ENCODE data around the gene OR52M1.

The OR52M1 gene

DNA sequence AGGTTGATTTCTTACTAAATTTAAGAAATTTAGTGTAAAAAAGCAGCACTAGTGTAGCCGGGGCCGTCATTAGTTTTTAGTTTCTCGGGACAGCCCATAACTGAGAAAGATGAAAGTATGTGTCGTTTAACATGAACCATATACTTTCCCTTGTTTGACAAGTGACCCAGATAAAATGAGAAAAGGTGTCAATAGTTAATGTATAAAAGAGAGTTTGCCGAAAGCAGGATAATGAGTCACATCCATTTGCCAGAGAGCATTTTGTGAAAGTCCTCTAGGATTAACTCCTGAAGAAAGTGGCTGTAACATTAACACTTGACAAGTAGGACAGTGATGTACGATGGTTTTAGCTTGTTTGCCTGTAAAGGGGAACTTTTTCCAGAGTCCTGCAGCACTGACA, 49.0 kb upstream of the OR52M1 start:
- no peak for ATAC-seq
- TF ChIP-seq ARNTL (CRISPR knock-in tag; IDR thresholded peaks at IDR 0.05; ENCODE audit: borderline replicate concordance, low read depth) (no peak), GLIS3 (CRISPR knock-in tag; IDR thresholded peaks at IDR 0.05) (no peak), TCF4 (CRISPR knock-in tag; IDR thresholded peaks at IDR 0.05; ENCODE audit: borderline replicate concordance) (no peak)

DNA sequence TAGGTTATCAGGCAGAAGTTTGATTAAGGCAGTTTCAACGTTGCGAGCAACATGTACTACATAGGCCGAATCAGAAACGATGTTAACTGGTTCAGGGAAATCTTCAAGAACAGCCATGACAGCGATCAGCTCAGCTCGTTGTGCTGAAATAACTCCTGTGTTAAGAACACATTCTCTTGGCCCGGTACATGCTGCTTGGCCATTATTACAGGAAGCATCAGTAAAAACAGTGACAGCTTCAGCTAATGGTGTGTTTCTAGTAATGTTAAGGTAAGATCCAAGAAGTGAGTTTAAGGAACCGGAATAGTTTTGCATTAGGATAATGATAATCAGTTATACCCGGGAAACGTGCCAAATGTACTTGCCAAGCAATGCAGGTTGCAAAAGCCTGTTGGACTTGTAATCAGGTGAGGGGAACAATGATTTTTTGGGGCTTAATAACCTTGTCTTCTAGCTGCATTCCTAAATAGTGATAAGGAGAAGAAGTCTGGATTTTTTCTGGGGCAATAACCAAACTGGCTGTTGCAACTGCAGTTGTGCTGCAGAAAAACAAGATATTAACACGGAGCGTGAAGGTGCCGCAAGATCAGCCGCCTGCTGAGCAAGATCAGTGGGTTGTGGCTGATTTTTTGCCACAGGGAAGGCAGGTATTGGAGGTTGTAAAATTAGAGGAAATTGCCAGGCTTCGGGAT, 48.3 kb upstream of the OR52M1 start:
- no peak for ATAC-seq
- TF ChIP-seq ZNF8 (CRISPR knock-in tag; IDR thresholded peaks at IDR 0.05) (no peak), GLIS3 (CRISPR knock-in tag; IDR thresholded peaks at IDR 0.05) (no peak), BACH2 (CRISPR knock-in tag; IDR thresholded peaks at IDR 0.05; ENCODE audit: borderline replicate concordance) (no peak), ZFP3 (CRISPR knock-in tag; IDR thresholded peaks at IDR 0.05) (no peak), SNAI2 (CRISPR knock-in tag; IDR thresholded peaks at IDR 0.05) (no peak), ESRRG (CRISPR knock-in tag; IDR thresholded peaks at IDR 0.05) (no peak), TOX (CRISPR knock-in tag; IDR thresholded peaks at IDR 0.05; ENCODE audit: borderline replicate concordance) (no peak), ZC3H10 (CRISPR knock-in tag; IDR thresholded peaks at IDR 0.05) (no peak), PPARA (CRISPR knock-in tag; IDR thresholded peaks at IDR 0.05; ENCODE audit: borderline replicate concordance) (no peak), ZNF70 (CRISPR knock-in tag; IDR thresholded peaks at IDR 0.05) (no peak), RARB (CRISPR knock-in tag; IDR thresholded peaks at IDR 0.05) (no peak), OSR1 (CRISPR knock-in tag; IDR thresholded peaks at IDR 0.05) (no peak), ARNTL (CRISPR knock-in tag; IDR thresholded peaks at IDR 0.05; ENCODE audit: borderline replicate concordance, low read depth) (no peak), ZFP30 (CRISPR knock-in tag; IDR thresholded peaks at IDR 0.05) (no peak), CSDC2 (CRISPR knock-in tag; IDR thresholded peaks at IDR 0.05) (no peak)
- TF ChIP-seq, protein P1, sequence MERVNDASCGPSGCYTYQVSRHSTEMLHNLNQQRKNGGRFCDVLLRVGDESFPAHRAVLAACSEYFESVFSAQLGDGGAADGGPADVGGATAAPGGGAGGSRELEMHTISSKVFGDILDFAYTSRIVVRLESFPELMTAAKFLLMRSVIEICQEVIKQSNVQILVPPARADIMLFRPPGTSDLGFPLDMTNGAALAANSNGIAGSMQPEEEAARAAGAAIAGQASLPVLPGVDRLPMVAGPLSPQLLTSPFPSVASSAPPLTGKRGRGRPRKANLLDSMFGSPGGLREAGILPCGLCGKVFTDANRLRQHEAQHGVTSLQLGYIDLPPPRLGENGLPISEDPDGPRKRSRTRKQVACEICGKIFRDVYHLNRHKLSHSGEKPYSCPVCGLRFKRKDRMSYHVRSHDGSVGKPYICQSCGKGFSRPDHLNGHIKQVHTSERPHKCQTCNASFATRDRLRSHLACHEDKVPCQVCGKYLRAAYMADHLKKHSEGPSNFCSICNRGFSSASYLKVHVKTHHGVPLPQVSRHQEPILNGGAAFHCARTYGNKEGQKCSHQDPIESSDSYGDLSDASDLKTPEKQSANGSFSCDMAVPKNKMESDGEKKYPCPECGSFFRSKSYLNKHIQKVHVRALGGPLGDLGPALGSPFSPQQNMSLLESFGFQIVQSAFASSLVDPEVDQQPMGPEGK (CRISPR knock-in tag; IDR thresholded peaks at IDR 0.05; ENCODE audit: borderline replicate concordance) = no peak
- TF ChIP-seq, protein P2, sequence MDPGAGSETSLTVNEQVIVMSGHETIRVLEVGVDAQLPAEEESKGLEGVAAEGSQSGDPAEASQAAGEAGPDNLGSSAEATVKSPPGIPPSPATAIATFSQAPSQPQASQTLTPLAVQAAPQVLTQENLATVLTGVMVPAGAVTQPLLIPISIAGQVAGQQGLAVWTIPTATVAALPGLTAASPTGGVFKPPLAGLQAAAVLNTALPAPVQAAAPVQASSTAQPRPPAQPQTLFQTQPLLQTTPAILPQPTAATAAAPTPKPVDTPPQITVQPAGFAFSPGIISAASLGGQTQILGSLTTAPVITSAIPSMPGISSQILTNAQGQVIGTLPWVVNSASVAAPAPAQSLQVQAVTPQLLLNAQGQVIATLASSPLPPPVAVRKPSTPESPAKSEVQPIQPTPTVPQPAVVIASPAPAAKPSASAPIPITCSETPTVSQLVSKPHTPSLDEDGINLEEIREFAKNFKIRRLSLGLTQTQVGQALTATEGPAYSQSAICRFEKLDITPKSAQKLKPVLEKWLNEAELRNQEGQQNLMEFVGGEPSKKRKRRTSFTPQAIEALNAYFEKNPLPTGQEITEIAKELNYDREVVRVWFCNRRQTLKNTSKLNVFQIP (CRISPR knock-in tag; IDR thresholded peaks at IDR 0.05; ENCODE audit: borderline replicate concordance, low read depth) = no peak
- TF ChIP-seq, protein P3, sequence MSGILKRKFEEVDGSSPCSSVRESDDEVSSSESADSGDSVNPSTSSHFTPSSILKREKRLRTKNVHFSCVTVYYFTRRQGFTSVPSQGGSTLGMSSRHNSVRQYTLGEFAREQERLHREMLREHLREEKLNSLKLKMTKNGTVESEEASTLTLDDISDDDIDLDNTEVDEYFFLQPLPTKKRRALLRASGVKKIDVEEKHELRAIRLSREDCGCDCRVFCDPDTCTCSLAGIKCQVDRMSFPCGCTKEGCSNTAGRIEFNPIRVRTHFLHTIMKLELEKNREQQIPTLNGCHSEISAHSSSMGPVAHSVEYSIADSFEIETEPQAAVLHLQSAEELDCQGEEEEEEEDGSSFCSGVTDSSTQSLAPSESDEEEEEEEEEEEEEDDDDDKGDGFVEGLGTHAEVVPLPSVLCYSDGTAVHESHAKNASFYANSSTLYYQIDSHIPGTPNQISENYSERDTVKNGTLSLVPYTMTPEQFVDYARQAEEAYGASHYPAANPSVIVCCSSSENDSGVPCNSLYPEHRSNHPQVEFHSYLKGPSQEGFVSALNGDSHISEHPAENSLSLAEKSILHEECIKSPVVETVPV (CRISPR knock-in tag; IDR thresholded peaks at IDR 0.05) = no peak
- TF ChIP-seq, protein P4, sequence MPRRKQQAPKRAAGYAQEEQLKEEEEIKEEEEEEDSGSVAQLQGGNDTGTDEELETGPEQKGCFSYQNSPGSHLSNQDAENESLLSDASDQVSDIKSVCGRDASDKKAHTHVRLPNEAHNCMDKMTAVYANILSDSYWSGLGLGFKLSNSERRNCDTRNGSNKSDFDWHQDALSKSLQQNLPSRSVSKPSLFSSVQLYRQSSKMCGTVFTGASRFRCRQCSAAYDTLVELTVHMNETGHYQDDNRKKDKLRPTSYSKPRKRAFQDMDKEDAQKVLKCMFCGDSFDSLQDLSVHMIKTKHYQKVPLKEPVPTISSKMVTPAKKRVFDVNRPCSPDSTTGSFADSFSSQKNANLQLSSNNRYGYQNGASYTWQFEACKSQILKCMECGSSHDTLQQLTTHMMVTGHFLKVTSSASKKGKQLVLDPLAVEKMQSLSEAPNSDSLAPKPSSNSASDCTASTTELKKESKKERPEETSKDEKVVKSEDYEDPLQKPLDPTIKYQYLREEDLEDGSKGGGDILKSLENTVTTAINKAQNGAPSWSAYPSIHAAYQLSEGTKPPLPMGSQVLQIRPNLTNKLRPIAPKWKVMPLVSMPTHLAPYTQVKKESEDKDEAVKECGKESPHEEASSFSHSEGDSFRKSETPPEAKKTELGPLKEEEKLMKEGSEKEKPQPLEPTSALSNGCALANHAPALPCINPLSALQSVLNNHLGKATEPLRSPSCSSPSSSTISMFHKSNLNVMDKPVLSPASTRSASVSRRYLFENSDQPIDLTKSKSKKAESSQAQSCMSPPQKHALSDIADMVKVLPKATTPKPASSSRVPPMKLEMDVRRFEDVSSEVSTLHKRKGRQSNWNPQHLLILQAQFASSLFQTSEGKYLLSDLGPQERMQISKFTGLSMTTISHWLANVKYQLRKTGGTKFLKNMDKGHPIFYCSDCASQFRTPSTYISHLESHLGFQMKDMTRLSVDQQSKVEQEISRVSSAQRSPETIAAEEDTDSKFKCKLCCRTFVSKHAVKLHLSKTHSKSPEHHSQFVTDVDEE (CRISPR knock-in tag; IDR thresholded peaks at IDR 0.05) = no peak

DNA sequence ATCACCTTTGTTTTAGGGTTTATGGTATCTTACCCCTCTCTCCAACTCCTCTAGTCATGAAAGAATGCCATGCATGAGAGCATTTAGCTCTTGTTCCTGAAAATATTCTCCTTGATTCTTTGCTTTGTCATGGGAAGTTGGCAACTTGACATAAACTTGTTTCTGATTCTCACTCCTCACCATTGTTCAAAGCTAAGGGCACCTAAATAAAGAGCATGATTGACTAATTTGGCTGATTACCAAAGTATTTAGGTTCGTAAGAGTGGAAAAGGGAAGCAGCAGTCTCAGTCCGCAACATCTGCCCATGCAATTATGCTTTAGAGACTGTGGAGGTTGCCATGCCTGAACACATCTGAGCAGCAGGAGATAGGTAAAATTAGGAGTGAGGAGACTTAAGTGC, 36.1 kb upstream of the OR52M1 start:
- ATAC-seq = no peak
- no peak for TF ChIP-seq RARB (CRISPR knock-in tag; IDR thresholded peaks at IDR 0.05)
- TF ChIP-seq BACH2 (CRISPR knock-in tag; IDR thresholded peaks at IDR 0.05; ENCODE audit: borderline replicate concordance) = no peak
- TF ChIP-seq GLIS3 (CRISPR knock-in tag; IDR thresholded peaks at IDR 0.05) = no peak
- TF ChIP-seq, protein P4 (CRISPR knock-in tag; IDR thresholded peaks at IDR 0.05) = no peak
- TF ChIP-seq, protein P3 (CRISPR knock-in tag; IDR thresholded peaks at IDR 0.05) = no peak
- no peak for TF ChIP-seq ESRRG (CRISPR knock-in tag; IDR thresholded peaks at IDR 0.05)
- TF ChIP-seq PPARA (CRISPR knock-in tag; IDR thresholded peaks at IDR 0.05; ENCODE audit: borderline replicate concordance) = no peak
- TF ChIP-seq ZC3H10 (CRISPR knock-in tag; IDR thresholded peaks at IDR 0.05) = no peak
- no peak for TF ChIP-seq TCF4 (CRISPR knock-in tag; IDR thresholded peaks at IDR 0.05; ENCODE audit: borderline replicate concordance)
- TF ChIP-seq, protein P5, sequence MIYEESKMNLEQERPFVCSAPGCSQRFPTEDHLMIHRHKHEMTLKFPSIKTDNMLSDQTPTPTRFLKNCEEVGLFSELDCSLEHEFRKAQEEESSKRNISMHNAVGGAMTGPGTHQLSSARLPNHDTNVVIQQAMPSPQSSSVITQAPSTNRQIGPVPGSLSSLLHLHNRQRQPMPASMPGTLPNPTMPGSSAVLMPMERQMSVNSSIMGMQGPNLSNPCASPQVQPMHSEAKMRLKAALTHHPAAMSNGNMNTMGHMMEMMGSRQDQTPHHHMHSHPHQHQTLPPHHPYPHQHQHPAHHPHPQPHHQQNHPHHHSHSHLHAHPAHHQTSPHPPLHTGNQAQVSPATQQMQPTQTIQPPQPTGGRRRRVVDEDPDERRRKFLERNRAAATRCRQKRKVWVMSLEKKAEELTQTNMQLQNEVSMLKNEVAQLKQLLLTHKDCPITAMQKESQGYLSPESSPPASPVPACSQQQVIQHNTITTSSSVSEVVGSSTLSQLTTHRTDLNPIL (CRISPR knock-in tag; IDR thresholded peaks at IDR 0.05; ENCODE audit: low read depth) = no peak

All from SK-N-SH treated with all-trans-retinoic acid at 6 μM for 48 hours (cell line).